Keratinocyte (primary cell): ENCODE data around the gene KCNF1. TPM values are rescaled to one million over a fixed set of nuclear protein-coding genes. Genes with fewer than 3 reads are reported as not detected.

Source experiments
- DNase-seq: peaks from one replicate; pipeline ENCODE4 v3.0.0-alpha.2; 2011; ENCODE audit warnings: low read depth, missing footprints, low spot score
- FAIRE-seq: peaks from 2 replicates; lab custom pipeline; 2011; peaks lifted over from hg19 to GRCh38; lab: Jason Lieb, UNC
- H2AFZ ChIP-seq: 2 replicates; pipeline ENCODE4 v1.6.0; 2012; ENCODE audit warnings: low read length, control low read depth, inconsistent platforms; ENCODE audit not compliant: control insufficient read depth
- H3K27ac ChIP-seq: 2 replicates; pipeline ENCODE4 v1.5.1; 2011; ENCODE audit warnings: low read length; ENCODE audit not compliant: control insufficient read depth, insufficient read depth
- H3K27me3 ChIP-seq: 3 replicates; pipeline ENCODE4 v1.6.0; 2011; ENCODE audit warnings: low read length; ENCODE audit not compliant: control insufficient read depth, insufficient read depth; ENCODE audit errors: extremely low read depth
- H3K36me3 ChIP-seq, 2 experiments: 2 replicates in 1 of 2; 3 replicates in 1 of 2; pipeline ENCODE4 v1.5.1; 2011; ENCODE audit warnings: low read length in 2 of 2, mild to moderate bottlenecking in 1 of 2; ENCODE audit not compliant: control insufficient read depth in 2 of 2, insufficient read depth in 2 of 2; ENCODE audit errors: extremely low read depth in 1 of 2
- H3K4me1 ChIP-seq: 3 replicates; pipeline ENCODE4 v1.5.1; 2011; ENCODE audit warnings: low read length; ENCODE audit not compliant: control insufficient read depth, insufficient read depth; ENCODE audit errors: extremely low read depth
- H3K4me2 ChIP-seq: 3 replicates; pipeline ENCODE4 v1.6.0; 2011; ENCODE audit warnings: low read depth, low read length; ENCODE audit not compliant: control insufficient read depth, insufficient read depth; ENCODE audit errors: extremely low read depth
- H3K4me3 ChIP-seq, 3 experiments: fragments of 200-600 bp in 1 of 3; sonication (generic) in 1 of 3; 2 replicates in 2 of 3; 3 replicates in 1 of 3; pipeline ENCODE4 v1.5.1; 2011 to 2016; ENCODE audit warnings: low read length in 3 of 3, mild to moderate bottlenecking in 3 of 3, control low read depth in 2 of 3, inconsistent platforms in 1 of 3, low read depth in 1 of 3, mixed read lengths in 1 of 3, mixed run types in 1 of 3, moderate library complexity in 1 of 3; ENCODE audit not compliant: control insufficient read depth in 2 of 3, insufficient read depth in 2 of 3; ENCODE audit errors: extremely low read depth in 1 of 3
- H3K79me2 ChIP-seq: 2 replicates; pipeline ENCODE4 v1.6.0; 2012; ENCODE audit warnings: low read length; ENCODE audit not compliant: control insufficient read depth, insufficient read depth
- H3K9ac ChIP-seq: 3 replicates; pipeline ENCODE4 v1.6.0; 2011; ENCODE audit warnings: low read length; ENCODE audit not compliant: control insufficient read depth, insufficient read depth; ENCODE audit errors: extremely low read depth
- H3K9me1 ChIP-seq: 3 replicates; pipeline ENCODE4 v1.6.0; 2011; ENCODE audit warnings: low read length; ENCODE audit not compliant: control insufficient read depth, insufficient read depth; ENCODE audit errors: extremely low read depth
- H3K9me3 ChIP-seq: 2 replicates; pipeline ENCODE4 v1.5.1; 2012; ENCODE audit warnings: low read depth, low read length; ENCODE audit not compliant: control insufficient read depth
- H4K20me1 ChIP-seq: 3 replicates; pipeline ENCODE4 v1.6.0; 2011; ENCODE audit warnings: low read length; ENCODE audit not compliant: control insufficient read depth, insufficient read depth; ENCODE audit errors: extremely low read depth
- CTCF ChIP-seq, 3 experiments: IDR thresholded peaks in 1 of 3; conservative IDR thresholded peaks in 1 of 3; optimal IDR thresholded peaks in 1 of 3; 2 replicates in 2 of 3; 3 replicates in 1 of 3; pipeline versions ENCODE3 to v1.5.1; 2011; ENCODE audit warnings: low read length in 3 of 3, mild to moderate bottlenecking in 3 of 3, moderate library complexity in 2 of 3, control low read depth in 1 of 3, inconsistent platforms in 1 of 3; ENCODE audit not compliant: insufficient read depth in 2 of 3; ENCODE audit errors: extremely low read depth in 1 of 3
- EZH2 ChIP-seq: IDR thresholded peaks from one replicate; pipeline ENCODE4 v1.6.1; 2012; ENCODE audit warnings: inconsistent platforms, mild to moderate bottlenecking, low read length, moderate library complexity
- dilution Hi-C: fragments of 300-500 bp; cut with MboI; formaldehyde crosslinking; loops from one replicate; pipeline ENCODE4 v1.7.0; 2020; ENCODE audit warnings: low sequenced_read_pairs; ENCODE audit not compliant: extremely low pct_ligation_motif_present
- polyA plus RNA-seq, 5 experiments: library from polyadenylated mRNA; depleted of rRNA in 3 of 5; stranded (reverse) in 3 of 5; stranded (forward) in 1 of 5; unstranded in 1 of 5; fragments of >200 nt; gene quantifications; 1 replicate in 1 of 5; 2 replicates in 3 of 5; 3 replicates in 1 of 5; pipeline versions ENCODE4 v1.2.1 to v1.2.3, GENCODE V29; 2011 to 2012; ENCODE audit warnings: missing spikeins in 2 of 5, low read depth in 1 of 5, low replicate concordance in 1 of 5

The KCNF1 gene
- polyA plus RNA-seq, 1 donor (not counting 4 experiments of a cell fraction or from before 2014, with no cell fraction given), result 0.05 TPM

- Histone ChIP-seq H3K36me3 (no peaks in the 10 kb centered on the region), H3K4me1 (peaks cover under 1% of the 10 kb centered on the region), H3K4me2 (no peak overlapping the region), H3K4me3 (no peak overlapping the region), H3K27me3 (peaks cover 10% of the 10 kb centered on the region), H3K79me2 (no peaks in the 10 kb centered on the region), H3K9ac (no peak overlapping the region), H3K9me3 (no peaks in the 10 kb centered on the region), H4K20me1 (no peaks in the 10 kb centered on the region), H2AFZ (no peak overlapping the region), H3K27ac (no peak overlapping the region), H3K9me1 (no peaks in the 10 kb centered on the region)
- dilution Hi-C loops, result no loop called here
- DNase-seq, result no peak
- no peak for TF ChIP-seq CTCF (optimal IDR thresholded peaks at IDR 0.05 in 1 of 3, IDR thresholded peaks at IDR 0.05 in 1 of 3, conservative IDR thresholded peaks at IDR 0.05 in 1 of 3; ENCODE audit: extremely low read depth in 1 of 3, insufficient read depth in 2 of 3, low read length in 3 of 3)
- no peak for TF ChIP-seq EZH2
- FAIRE-seq, result no peak
These were observed 49.1 kb downstream of the KCNF1 start for GRCh38 chr2:10960606-10961489.

GRCh38 chr2:10961490-10961875 lies 49.7 kb downstream of the KCNF1 start:
- no peak overlapping the region for H3K27ac ChIP-seq
- H3K36me3 ChIP-seq, result no peaks in the 10 kb centered on the region
- H3K4me1 ChIP-seq, result no peaks in the 10 kb centered on the region
- no peaks in the 10 kb centered on the region for H3K9me3 ChIP-seq
- H3K4me2 ChIP-seq, result no peak overlapping the region
- H4K20me1 ChIP-seq, result no peaks in the 10 kb centered on the region
- DNase-seq, result no peak
- H3K79me2 ChIP-seq, result no peaks in the 10 kb centered on the region
- dilution Hi-C loops, result no loop called here
- no peak overlapping the region for H3K4me3 ChIP-seq
- no peak overlapping the region for H2AFZ ChIP-seq
- no peaks in the 10 kb centered on the region for H3K9me1 ChIP-seq
- peaks cover 10% of the 10 kb centered on the region for H3K27me3 ChIP-seq
- no peak for TF ChIP-seq EZH2
- no peak for TF ChIP-seq CTCF (optimal IDR thresholded peaks at IDR 0.05 in 1 of 3, IDR thresholded peaks at IDR 0.05 in 1 of 3, conservative IDR thresholded peaks at IDR 0.05 in 1 of 3; ENCODE audit: extremely low read depth in 1 of 3, insufficient read depth in 2 of 3, low read length in 3 of 3)
- no peak for FAIRE-seq
- no peak overlapping the region for H3K9ac ChIP-seq
